BLaER1 (cell line): ENCODE data around the gene PLIN5.

Source experiments
- H3K27ac ChIP-seq: shearing (Covaris generic); formaldehyde crosslinking; 2 replicates; pipeline ENCODE4 v1.8.1; 2022
- H3K27me3 ChIP-seq: shearing (Covaris generic); formaldehyde crosslinking; 2 replicates; pipeline ENCODE4 v1.8.1; 2022
- H3K36me3 ChIP-seq: shearing (Covaris generic); formaldehyde crosslinking; 2 replicates; pipeline ENCODE4 v1.8.1; 2022
- H3K4me1 ChIP-seq: shearing (Covaris generic); formaldehyde crosslinking; 2 replicates; pipeline ENCODE4 v1.8.1; 2022
- H3K4me2 ChIP-seq: shearing (Covaris generic); formaldehyde crosslinking; 2 replicates; pipeline ENCODE4 v1.8.1; 2022
- H3K4me3 ChIP-seq: shearing (Covaris generic); formaldehyde crosslinking; 2 replicates; pipeline ENCODE4 v1.8.1; 2022
- H3K9ac ChIP-seq: shearing (Covaris generic); formaldehyde crosslinking; 2 replicates; pipeline ENCODE4 v1.8.1; 2022
- H3K9me3 ChIP-seq: shearing (Covaris generic); formaldehyde crosslinking; 2 replicates; pipeline ENCODE4 v1.8.1; 2022
- H4K20me1 ChIP-seq: shearing (Covaris generic); formaldehyde crosslinking; 2 replicates; pipeline ENCODE4 v1.8.1; 2022
- Cebpa-rat ChIP-seq: shearing (Covaris generic); IDR thresholded peaks from 2 replicates; pipeline ENCODE4 v1.8.1; 2022

Gene PLIN5

GRCh38 chr19:4555657-4556561, 20.9 kb upstream of the PLIN5 start:
- Histone ChIP-seq H3K9me3 (no peaks in the 10 kb centered on the region), H3K4me2 (no peak overlapping the region)

DNA sequence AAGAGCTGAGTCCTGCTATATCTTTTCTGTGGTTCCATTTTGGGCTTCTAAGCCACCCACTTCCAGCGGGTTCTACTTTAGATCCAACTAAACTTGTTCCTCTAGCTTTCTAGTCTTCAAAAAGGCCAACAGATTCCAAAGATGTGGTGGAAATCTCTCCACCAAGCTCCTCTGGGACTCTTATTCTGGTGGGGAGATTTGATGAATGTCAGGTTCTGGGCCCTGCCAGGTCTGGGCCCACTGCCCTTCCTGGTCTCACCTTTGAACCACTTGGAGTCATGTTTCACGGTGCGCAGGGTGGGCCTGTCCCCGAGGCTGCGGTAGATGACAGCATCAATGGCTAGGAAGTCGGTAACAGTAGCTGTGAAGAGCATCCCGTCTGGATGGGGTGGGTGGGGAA, 19.7 kb upstream of the PLIN5 start:
- Histone ChIP-seq H3K9ac (no peak overlapping the region), H3K4me1 (peaks cover 5% of the 10 kb centered on the region; the same call in 1 of the 2 replicates), H4K20me1 (no peaks in the 10 kb centered on the region), H3K36me3 (peaks cover 30% of the 10 kb centered on the region; the same call in 1 of the 2 replicates), H3K4me2 (no peak overlapping the region), H3K4me3 (no peak overlapping the region), H3K9me3 (no peaks in the 10 kb centered on the region), H3K27me3 (no peaks in the 10 kb centered on the region), H3K27ac (no peak overlapping the region)
- no peak for TF ChIP-seq Cebpa-rat

More at GRCh38 chr19:4555657-4556561, 20.9 kb upstream of the PLIN5 start:
- Histone ChIP-seq H3K4me1 (peaks cover 8% of the 10 kb centered on the region; the same call in 1 of the 2 replicates), H3K27me3 (no peaks in the 10 kb centered on the region), H3K9ac (no peak overlapping the region), H4K20me1 (no peaks in the 10 kb centered on the region), H3K36me3 (peaks cover 18% of the 10 kb centered on the region; the same call in 1 of the 2 replicates), H3K27ac (no peak overlapping the region), H3K4me3 (no peak overlapping the region)
- TF ChIP-seq Cebpa-rat, result no peak

DNA sequence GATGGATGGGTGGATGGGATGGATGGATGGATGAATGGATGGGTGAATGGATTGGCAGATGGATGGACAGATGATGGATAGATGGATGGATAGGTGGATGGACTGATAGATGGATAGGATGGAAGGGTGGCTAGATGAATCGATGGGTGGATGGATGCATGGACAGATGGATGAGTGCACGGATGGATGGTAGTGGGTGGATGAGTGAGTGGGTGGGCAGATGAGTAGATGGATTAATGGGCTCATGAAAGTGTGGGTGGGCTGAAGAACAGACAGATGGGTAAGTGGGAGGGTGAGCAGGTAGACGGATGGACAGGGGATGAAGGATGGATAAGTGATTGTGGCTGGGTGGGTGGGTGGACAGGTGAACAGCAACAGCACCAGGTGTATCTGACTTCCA, 18.8 kb upstream of the PLIN5 start:
- Histone ChIP-seq H3K4me2 (no peak overlapping the region), H3K9me3 (no peaks in the 10 kb centered on the region), H3K27ac (no peak overlapping the region), H3K4me3 (no peak overlapping the region), H3K27me3 (no peaks in the 10 kb centered on the region), H3K9ac (no peak overlapping the region), H3K36me3 (peaks cover 31% of the 10 kb centered on the region; the same call in 1 of the 2 replicates), H4K20me1 (no peaks in the 10 kb centered on the region), H3K4me1 (no peaks in the 10 kb centered on the region)
- TF ChIP-seq Cebpa-rat, result no peak

DNA sequence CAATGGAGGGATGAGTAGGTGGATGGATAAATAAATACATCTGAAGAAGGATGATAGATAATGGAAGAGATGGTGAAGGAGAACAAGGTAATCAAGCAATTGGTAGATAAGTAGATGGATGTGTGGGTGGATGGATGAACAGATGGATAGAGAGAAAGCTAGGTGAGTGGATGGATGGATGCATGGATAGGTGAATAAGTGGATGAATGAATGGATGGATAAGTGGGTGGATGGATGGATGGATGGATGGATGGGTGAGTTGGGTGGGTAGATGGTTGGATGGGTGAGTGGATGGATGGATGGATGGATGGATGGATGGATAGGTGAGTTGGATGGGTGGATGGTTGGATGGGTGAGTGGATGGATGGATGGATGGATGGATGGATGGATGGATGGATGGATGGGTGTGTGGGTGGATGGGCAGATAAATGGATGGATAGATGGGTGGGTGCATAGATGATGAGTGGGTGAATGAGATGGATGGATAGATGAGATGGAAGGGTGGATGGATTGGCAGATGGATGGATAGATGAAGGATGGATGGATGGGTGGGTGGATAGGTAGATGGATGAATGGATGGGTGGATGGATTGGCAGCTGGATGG, 18.2 kb upstream of the PLIN5 start:
- Histone ChIP-seq H3K9ac (no peak overlapping the region), H3K27me3 (no peaks in the 10 kb centered on the region), H4K20me1 (no peaks in the 10 kb centered on the region), H3K4me2 (no peak overlapping the region), H3K36me3 (peaks cover 31% of the 10 kb centered on the region; the same call in 1 of the 2 replicates), H3K9me3 (no peaks in the 10 kb centered on the region), H3K4me1 (no peaks in the 10 kb centered on the region), H3K27ac (no peak overlapping the region), H3K4me3 (no peak overlapping the region)
- TF ChIP-seq Cebpa-rat, result no peak

DNA sequence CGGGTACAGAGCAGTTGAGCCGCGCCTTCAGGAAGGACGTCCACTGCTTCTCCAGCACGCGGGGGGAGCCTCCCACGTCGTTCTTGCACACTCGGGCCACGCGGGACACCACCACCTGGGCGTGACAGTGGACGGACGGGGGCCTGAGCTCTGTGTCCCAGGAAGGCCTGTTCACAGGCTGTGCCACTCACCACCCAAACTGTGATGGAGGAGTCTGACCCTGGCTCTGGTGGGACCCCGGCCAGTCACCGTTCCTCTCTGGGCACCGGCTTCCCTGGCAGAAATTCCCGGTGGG, 17.4 kb upstream of the PLIN5 start:
- Histone ChIP-seq H3K9me3 (no peaks in the 10 kb centered on the region), H3K9ac (no peak overlapping the region), H3K27ac (no peak overlapping the region), H3K4me1 (no peaks in the 10 kb centered on the region), H3K4me2 (no peak overlapping the region), H3K27me3 (no peaks in the 10 kb centered on the region), H3K36me3 (peaks cover 31% of the 10 kb centered on the region; the same call in 1 of the 2 replicates), H3K4me3 (no peak overlapping the region), H4K20me1 (no peaks in the 10 kb centered on the region)
- TF ChIP-seq Cebpa-rat, result no peak

GRCh38 chr19:4550479-4551050, 15.5 kb upstream of the PLIN5 start:
- Histone ChIP-seq H3K27ac (no peak overlapping the region), H4K20me1 (no peaks in the 10 kb centered on the region), H3K36me3 (peaks cover 31% of the 10 kb centered on the region; the same call in 1 of the 2 replicates), H3K9ac (no peak overlapping the region), H3K4me2 (no peak overlapping the region), H3K4me1 (no peaks in the 10 kb centered on the region), H3K27me3 (no peaks in the 10 kb centered on the region), H3K9me3 (no peaks in the 10 kb centered on the region), H3K4me3 (no peak overlapping the region)
- TF ChIP-seq Cebpa-rat, result no peak

GRCh38 chr19:4550018-4550417, 15.0 kb upstream of the PLIN5 start:
- H3K27me3 ChIP-seq, result no peaks in the 10 kb centered on the region
- H3K36me3 ChIP-seq, result peaks cover 30% of the 10 kb centered on the region; the same call in 1 of the 2 replicates
- H3K27ac ChIP-seq, result no peak overlapping the region
- no peak overlapping the region for H3K4me3 ChIP-seq
- TF ChIP-seq Cebpa-rat, result no peak
- H3K9me3 ChIP-seq, result no peaks in the 10 kb centered on the region
- H3K4me2 ChIP-seq, result no peak overlapping the region
- no peaks in the 10 kb centered on the region for H4K20me1 ChIP-seq
- H3K9ac ChIP-seq, result no peak overlapping the region
- H3K4me1 ChIP-seq, result no peaks in the 10 kb centered on the region

- Histone ChIP-seq H3K9ac (no peak overlapping the region), H3K27me3 (no peaks in the 10 kb centered on the region)
Measured at GRCh38 chr19:4548238-4548584, 13.2 kb upstream of the PLIN5 start.

DNA sequence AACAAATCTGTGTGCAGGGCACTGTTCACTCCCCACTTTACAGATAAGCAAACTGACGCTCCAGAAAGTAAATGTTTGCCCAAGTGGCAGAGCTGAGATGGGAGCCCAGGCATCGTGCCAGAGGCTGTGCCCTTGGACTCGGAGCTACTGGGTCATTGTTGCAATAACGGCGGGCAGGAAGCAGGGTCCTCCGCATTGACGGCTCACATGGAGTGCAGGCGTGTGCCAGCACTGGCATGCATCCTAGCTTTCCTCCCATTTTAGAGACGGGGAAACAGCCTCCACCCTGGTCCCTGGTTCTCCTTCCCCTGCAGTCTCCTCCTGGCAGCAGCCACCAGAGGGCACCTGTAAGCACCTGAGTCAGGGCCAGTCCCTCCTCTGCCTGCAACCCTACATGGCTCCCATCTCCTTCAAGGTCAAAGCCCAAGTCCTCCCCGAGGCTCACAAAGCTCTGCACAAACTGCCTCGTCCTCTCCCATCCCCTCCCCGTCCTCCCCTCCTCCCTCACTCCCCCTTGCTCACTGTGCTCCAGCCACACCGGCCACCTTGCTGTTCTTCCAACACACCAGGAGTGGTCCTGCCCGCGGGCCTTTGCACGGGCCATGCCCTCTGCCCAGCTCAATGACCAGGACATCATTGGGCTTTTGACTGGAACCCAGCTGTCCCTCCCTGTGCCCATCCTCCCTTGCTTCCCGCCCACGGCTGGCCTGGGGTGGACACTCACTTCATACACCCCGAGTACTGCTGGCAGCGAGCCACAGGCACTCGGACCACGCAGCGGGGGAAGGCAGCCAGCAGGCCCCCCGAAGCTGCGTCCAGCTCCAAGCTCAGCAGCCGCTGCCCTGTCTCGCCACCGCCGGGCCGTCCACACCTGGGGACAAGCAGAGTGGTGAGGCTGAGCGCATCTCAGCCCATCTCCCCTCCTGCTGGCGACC, 12.5 kb upstream of the PLIN5 start:
- TF ChIP-seq Cebpa-rat, result no peak

More at GRCh38 chr19:4548238-4548584, 13.2 kb upstream of the PLIN5 start:
- Histone ChIP-seq H3K4me2 (no peak overlapping the region), H3K4me1 (no peaks in the 10 kb centered on the region), H4K20me1 (no peaks in the 10 kb centered on the region), H3K9me3 (no peaks in the 10 kb centered on the region), H3K27ac (no peak overlapping the region), H3K36me3 (peaks cover 18% of the 10 kb centered on the region; the same call in 1 of the 2 replicates), H3K4me3 (no peak overlapping the region)
- no peak for TF ChIP-seq Cebpa-rat

More for the DNA sequence above, 12.5 kb upstream of the PLIN5 start:
- no peaks in the 10 kb centered on the region for H3K27me3 ChIP-seq
- no peaks in the 10 kb centered on the region for H3K4me1 ChIP-seq
- H3K27ac ChIP-seq, result no peak overlapping the region
- no peak overlapping the region for H3K4me3 ChIP-seq
- peaks cover 16% of the 10 kb centered on the region; the same call in 1 of the 2 replicates for H3K36me3 ChIP-seq
- H3K4me2 ChIP-seq, result no peak overlapping the region
- no peak overlapping the region for H3K9ac ChIP-seq
- no peaks in the 10 kb centered on the region for H4K20me1 ChIP-seq
- H3K9me3 ChIP-seq, result no peaks in the 10 kb centered on the region
